GM19468 (cell line): ENCODE results near the gene IFNE.
"Not testable (repeated sequence)": the region's sequence is repeated elsewhere in the genome, so short reads cannot be mapped to it uniquely, and the experiment has no call there.

Source experiments
- ATAC-seq: cut with Tn5 transposase; IDR thresholded peaks from one replicate; pipeline ENCODE4 v1.9.1; 2021; ENCODE audit warnings: mild to moderate bottlenecking, moderate library complexity, moderate number of reproducible peaks; ENCODE audit not compliant: unreplicated experiment; ENCODE audit errors: extremely low read depth

The IFNE gene

DNA sequence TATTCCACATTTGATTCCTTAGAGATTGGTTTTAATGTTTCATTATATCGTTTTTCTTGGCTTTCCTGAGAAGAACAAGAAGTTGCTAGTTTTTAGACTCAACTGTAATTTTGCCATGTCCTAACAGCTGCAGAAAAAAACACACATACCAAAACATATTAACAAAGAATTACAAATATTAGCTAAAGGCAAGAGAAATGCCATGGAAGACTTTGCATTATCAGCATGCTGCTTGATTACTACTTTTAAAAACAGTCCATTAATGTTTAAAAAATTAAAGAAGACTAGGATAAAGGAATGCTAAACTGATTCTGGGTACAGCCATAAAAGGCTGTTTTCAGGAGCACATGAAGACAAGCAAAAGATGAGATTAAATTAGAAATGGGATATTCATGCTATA, 20.5 kb upstream of the IFNE start:
- no peak for ATAC-seq

- ATAC-seq, result no peak
Observed at GRCh38 chr9:21499912-21500311, 17.8 kb upstream of the IFNE start.

DNA sequence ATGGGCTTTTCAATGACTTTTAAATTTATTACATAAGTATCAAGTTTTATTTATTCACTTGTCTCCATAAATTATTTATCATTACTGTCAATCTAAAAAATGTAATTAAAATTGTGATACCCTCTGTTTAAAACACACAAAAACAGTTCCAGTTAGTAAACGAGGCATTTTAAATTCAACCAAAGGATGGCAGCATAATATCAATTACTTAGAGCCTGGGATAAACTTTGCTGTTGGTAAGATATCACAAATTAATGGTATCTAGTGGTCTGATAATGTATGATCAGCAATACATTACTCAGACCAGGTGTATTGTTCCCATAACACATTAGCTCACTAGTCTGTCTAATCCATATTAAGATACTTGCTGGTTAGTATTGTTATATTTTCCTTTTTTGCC, 9.6 kb upstream of the IFNE start:
- ATAC-seq, result no peak

DNA sequence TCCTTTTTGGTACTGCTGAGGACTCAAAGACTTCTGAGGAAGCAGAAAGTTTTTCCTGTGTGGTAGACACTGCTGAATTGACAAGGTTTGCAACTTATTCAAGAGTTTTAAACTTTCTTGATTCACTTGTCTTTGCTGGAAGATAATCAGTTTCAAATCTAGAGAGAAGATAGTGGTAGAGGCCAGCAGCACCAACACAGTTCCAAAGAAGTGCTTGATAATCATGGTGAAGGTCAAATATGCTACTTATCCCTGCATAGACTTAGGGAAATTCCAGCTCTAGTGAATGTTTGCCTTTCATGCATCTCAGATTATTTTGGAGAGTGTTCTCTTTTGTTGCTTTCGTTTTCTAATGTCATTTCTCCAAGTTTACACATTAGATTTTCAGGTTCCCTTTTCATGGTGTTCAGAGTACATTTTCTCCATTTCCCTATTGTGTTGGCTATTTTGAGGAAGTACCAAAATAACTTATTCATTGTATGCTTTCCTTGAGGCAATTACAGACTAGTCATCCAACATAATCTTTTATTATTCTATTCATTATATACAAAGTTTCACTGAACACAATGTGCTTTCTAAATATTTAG, 550 bp downstream of the IFNE start:
- no peak for ATAC-seq

- ATAC-seq, result no peak
Observed at GRCh38 chr9:21479152-21479702, 2.9 kb downstream of the IFNE start.

DNA sequence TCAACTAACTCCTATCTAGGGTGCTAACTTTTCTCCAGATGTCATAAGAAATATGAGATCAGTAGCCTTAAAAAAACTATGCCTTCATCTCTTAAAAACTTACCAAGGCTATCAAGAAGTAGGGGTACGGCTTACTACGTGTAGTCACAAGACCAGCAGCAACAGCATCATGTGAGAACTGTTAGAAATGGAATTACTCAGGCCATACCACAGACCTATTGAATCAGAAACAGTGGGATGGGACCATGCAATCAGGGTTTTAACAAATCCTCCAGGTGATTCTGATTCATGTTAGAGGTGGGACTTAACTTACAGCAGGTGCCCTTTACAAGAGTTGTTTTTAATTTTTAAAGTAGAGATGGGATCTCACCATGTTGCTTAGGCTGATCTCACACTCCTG, 4.6 kb downstream of the IFNE start:
- no peak for ATAC-seq

DNA sequence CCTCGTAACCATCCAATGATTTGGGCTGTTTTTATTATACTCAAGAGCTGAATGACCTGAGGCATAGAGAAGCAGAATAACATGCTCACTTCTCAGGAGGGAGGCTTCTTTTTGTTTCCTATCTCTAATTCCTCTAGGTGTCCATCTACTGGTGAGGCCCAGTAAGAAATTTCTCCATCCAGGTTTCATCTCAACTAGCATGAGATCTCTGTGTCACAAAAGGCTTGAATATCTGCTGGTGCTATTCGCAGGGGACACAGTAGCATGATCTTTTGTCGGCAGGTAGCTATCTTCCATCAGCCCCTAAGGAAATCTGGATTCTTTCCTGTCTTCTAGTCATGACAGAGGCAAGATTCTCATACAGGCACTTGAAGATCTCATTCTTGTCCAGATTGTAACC, 8.9 kb downstream of the IFNE start:
- no peak for ATAC-seq

DNA sequence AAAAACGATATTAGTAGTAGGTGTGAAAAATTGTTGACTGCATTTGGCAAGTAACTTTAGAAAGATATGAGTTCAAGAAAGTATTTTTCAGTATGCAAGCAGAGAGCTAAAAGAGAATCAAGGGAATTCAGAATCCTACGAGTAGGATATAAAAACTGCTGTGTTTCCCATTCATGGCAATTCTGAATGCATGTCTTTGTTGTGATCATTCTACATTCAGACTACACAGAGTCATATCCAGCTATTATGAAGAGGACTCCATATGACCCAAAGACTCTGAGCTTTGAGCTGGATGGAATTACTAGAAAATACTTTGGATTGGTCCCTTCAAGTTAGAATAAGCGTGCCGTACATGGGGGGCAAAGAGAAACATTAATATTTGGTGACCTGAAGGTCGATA, 12.0 kb downstream of the IFNE start:
- ATAC-seq, result no peak

- peak; percentile 32 for ATAC-seq
Observed at GRCh38 chr9:21465859-21466518, 16.1 kb downstream of the IFNE start.

- no peak for ATAC-seq
Observed at GRCh38 chr9:21465138-21465537, 17.0 kb downstream of the IFNE start.

DNA sequence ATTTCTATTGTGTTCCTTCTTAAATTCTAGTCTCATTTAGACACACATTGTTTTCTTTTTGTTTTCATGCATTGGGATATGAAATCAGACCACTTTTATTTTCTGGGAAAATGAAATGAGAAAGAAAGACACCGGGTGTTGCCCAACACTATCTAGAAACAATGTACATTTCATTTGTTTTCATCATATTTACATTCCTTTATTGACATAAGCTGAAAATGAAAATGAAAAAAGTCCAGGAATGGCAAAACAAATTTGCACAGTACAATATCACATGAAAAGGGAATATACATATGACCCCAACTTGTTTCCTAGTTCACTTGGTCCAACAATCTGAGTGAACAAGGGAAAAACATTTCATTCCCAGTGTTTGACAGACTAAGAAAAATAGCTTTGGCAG, 20.7 kb downstream of the IFNE start:
- ATAC-seq, result no peak

GRCh38 chr9:21455320-21455719, 26.8 kb downstream of the IFNE start:
- no peak for ATAC-seq

DNA sequence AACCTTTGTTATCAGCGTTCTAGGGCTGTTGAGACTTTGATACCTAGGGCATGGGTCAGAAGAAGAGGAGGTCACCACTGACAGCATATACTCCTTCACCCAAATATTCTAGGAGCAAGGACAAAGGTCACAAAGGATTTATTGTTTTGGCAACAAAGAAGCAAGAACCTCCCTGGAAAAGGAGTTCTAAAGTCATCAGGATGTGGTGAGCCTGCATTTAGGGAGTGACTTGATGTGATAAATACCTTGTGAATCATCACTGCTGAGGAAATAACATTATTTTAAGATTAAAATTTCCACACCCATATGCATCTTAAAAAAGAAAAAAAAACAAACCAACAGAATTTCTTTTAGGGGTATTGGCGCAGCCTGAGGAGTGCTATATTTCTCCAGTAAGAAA, 28.0 kb downstream of the IFNE start:
- ATAC-seq, result no peak

DNA sequence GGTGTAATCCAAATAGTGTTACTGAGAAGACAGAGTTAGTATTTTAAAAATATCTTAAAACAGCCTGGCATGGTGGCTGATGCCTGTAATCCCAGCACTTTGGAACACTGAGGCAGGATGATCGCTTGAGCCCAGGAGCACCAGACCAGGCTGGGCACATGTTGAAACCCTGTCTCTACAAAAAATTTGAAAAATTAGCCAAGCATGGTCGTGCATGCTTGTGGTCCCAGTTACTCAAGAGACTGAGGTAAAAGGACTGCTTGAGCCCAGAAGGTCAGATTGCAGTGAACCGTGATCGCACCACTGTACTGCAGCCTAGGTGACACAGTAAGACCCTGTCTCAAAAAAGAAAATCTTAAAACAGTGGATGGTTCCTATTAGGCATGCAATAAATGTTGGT, 29.4 kb downstream of the IFNE start:
- ATAC-seq, result no peak

- no peak for ATAC-seq
Observed at GRCh38 chr9:21450733-21451394, 31.2 kb downstream of the IFNE start.

GRCh38 chr9:21449312-21449711, 32.8 kb downstream of the IFNE start:
- ATAC-seq, result not testable (repeated sequence)

DNA sequence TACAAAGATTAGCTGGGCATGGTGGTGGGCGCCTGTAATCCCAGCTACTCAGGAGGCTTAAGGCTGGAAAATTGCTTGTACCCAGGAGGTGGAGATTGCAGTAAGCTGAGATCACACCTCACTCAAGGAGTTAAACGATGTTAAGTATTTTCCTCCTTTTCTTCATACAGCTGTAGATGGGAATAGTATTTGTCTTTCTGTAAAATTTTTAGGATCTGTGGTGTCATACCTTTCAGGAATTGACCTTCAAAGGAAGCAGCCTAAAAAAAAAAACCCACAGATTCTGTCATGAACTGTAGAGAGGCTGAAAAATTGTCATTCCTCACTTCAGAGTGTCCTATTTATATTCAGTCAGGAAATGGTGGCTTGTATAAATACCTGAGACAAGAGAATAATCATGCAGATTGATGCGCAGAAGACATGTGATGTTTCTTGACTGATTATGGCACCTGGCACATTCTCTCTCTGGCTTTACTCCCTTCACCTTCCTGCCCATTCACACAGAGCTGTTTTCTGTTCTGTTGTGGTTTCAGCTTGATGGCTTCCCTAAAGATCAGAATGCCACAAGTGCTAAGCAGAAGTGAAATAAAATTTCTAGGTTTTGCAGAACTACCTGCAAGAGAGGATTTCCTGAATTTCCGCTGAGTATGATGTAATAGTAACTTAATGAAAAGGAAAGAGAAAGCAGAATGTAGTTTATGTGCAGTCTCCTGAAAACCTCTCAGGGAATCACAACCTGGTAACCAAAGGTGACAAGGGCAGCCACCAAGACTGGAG, 38.1 kb downstream of the IFNE start:
- ATAC-seq, result peak; percentile 85

- no peak for ATAC-seq
Observed at GRCh38 chr9:21440139-21440538, 42.0 kb downstream of the IFNE start, which contains the start of gene IFNA1. TSS of gene IFNA1 (plus strand) at chr9:21440439. CDS start at chr9:21440508, 69 bp downstream.

- ATAC-seq, result not testable (repeated sequence)
Observed at GRCh38 chr9:21435015-21435383, 47.1 kb downstream of the IFNE start.

DNA sequence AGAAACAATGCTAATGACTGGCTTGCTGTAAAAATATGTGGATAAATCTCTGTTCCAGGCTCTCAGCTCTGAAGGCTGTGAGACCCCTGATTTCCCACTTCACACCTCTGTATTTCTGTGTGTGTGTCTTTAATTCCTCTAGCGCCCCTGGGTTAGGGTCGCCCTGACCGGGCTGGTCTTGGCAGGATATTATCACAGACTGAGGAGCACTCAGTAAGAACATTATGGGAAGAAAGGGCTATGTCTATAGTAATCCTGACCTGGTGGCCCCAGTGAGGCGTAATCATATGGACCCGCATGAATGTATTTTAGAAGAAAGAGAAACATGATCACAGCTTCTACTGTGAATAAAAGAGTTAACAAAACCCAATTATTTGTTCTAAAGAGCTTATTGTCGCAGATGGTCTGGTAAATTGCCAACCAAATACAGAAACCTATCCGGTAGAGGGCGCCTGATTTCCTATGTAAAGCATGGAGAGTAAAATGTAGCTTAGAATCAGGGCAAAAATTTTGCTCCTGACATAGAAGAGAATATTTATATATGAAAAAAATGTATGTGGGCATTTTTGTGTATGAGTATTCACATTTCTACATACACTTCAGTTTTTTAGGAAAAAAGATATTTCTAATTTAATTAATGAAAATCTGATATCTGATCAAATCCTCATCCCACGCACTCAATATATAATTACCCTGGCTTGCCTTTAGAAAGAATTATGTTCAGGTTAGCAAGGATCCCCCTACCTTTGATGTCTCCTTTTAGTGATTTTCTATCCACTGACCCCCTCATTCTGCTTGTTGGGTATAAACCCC, 47.7 kb downstream of the IFNE start:
- no peak for ATAC-seq
